ENCODE measurements around the gene SPDYE1.

SPDYE1 gene

GRCh38 chr7:44042221-44042620 is 44.5 kb downstream of the SPDYE1 start:
- Histone ChIP-seq H3K27ac (no peak overlapping the region), H3K4me3 (ENCODE audit: low read depth, low read length) (no peak overlapping the region), H3K36me3 (replicated peaks) (peaks cover 5% of the 10 kb centered on the region), H3K27me3 (replicated peaks) (no peaks in the 10 kb centered on the region)
- no peak for TF ChIP-seq CTCF (IDR thresholded peaks at IDR 0.05; ENCODE audit: low read depth, low read length, missing control alignments)
- DNase-seq, result no peak
- in situ Hi-C loops (cut with HindIII; ENCODE audit: low pct_ligation_motif_present, low sequenced_read_pairs), result no loop called here

GRCh38 chr7:44043902-44044301 is 46.2 kb downstream of the SPDYE1 start:
- Histone ChIP-seq H3K27me3 (replicated peaks) (no peaks in the 10 kb centered on the region), H3K4me3 (ENCODE audit: low read depth, low read length) (peak overlapping the region; percentile 92), H3K27ac (no peak overlapping the region), H3K36me3 (replicated peaks) (peaks cover 5% of the 10 kb centered on the region)
- TF ChIP-seq CTCF (IDR thresholded peaks at IDR 0.05; ENCODE audit: low read depth, low read length, missing control alignments), result no peak
- DNase-seq, result no peak
- in situ Hi-C loops (cut with HindIII; ENCODE audit: low pct_ligation_motif_present, low sequenced_read_pairs), result no loop called here

- H3K27me3 ChIP-seq (replicated peaks), result no peaks in the 10 kb centered on the region
- peaks cover 5% of the 10 kb centered on the region for H3K36me3 ChIP-seq (replicated peaks)
- peak within 1 kb of the TSS; percentile 18 for H3K27ac ChIP-seq
- peak; percentile 88 for DNase-seq
- no peak for TF ChIP-seq CTCF (IDR thresholded peaks at IDR 0.05; ENCODE audit: low read depth, low read length, missing control alignments)
- in situ Hi-C loops (cut with HindIII; ENCODE audit: low pct_ligation_motif_present, low sequenced_read_pairs), result no loop called here
- peak within 1 kb of the TSS; percentile 92 for H3K4me3 ChIP-seq (ENCODE audit: low read depth, low read length)
Measured at GRCh38 chr7:44044315-44045225, 46.9 kb downstream of the SPDYE1 start, which contains the start of gene DBNL. TSS of gene DBNL (plus strand) at chr7:44044702. CDS start at chr7:44044738, 36 bp downstream.

GRCh38 chr7:44045226-44046014 is 47.7 kb downstream of the SPDYE1 start:
- Histone ChIP-seq H3K4me3 (ENCODE audit: low read depth, low read length) (peak overlapping the region; percentile 92), H3K27me3 (replicated peaks) (no peaks in the 10 kb centered on the region), H3K27ac (peak overlapping the region; percentile 4), H3K36me3 (replicated peaks) (peaks cover 13% of the 10 kb centered on the region)
- no peak for DNase-seq
- in situ Hi-C loops (cut with HindIII; ENCODE audit: low pct_ligation_motif_present, low sequenced_read_pairs), result no loop called here
- TF ChIP-seq CTCF (IDR thresholded peaks at IDR 0.05; ENCODE audit: low read depth, low read length, missing control alignments), result no peak

- TF ChIP-seq CTCF (IDR thresholded peaks at IDR 0.05; ENCODE audit: low read depth, low read length, missing control alignments), result no peak
- in situ Hi-C loops (cut with HindIII; ENCODE audit: low pct_ligation_motif_present, low sequenced_read_pairs), result no loop called here
- Histone ChIP-seq H3K27me3 (replicated peaks) (no peaks in the 10 kb centered on the region), H3K4me3 (ENCODE audit: low read depth, low read length) (no peak overlapping the region), H3K36me3 (replicated peaks) (peaks cover 18% of the 10 kb centered on the region), H3K27ac (no peak overlapping the region)
- no peak for DNase-seq
Measured at GRCh38 chr7:44046321-44047061, 48.8 kb downstream of the SPDYE1 start.
